ENCODE results near the gene PLA2G4C. TPM values are rescaled to one million over a fixed set of nuclear protein-coding genes. Genes with fewer than 3 reads are reported as not detected.

Gene PLA2G4C
- polyA plus RNA-seq, 3 donors: 3.8 to 14.5 (median 8.5) TPM

DNA sequence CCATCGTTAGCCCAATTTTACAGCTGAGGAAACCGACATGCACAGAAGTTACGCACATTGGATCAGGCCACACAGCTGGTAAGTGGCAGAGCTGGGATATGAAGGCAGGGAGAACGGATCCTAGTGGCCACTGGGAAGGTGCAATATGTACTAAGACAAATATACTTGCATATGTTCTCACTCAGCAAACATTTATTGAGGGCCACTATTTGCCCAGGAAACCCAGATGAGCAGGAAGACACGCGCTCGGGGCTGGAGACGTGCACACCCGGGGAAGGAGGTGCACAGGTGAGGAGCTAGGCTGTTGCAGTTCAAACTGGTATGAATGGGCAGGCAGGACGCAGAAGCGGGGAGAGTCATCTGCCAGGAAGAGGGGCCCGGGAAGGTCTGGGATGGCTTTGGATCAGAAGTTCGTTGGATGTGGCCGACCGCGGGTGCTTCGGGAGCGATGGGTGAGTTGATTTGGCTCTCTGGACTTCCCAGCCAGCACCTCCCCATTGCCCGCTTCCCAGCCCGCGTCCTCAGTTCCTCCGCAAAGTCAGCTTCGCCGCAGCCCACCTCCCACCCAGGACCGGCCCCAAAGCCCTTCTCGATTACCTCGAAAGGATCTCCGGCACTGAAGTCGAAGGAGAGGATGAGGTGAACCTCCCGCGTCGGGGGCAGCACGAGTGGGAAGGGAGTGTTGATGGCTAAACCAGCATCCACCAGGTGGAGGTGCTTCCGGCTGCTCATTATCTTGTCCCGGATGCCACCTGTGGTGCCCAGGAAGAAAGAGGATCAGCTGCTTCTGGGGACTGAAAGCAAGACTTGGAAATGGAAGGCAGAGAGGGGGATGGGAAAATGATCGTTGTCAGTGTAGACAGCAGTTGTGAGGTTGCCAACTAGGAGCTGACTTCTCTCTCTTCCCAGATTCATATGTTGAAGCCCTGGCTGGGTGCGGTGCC lies 48.9 kb downstream of the PLA2G4C start:
- no peaks in the 10 kb centered on the region for H3K4me1 ChIP-seq (ENCODE audit: control insufficient read depth in 1 of 2, insufficient read depth in 2 of 2, low read length in 2 of 2)
- no peaks in the 10 kb centered on the region for H3K36me3 ChIP-seq (replicated peaks in 1 of 2; ENCODE audit: control insufficient read depth in 1 of 2, insufficient read depth in 2 of 2, low read length in 2 of 2)
- no peaks in the 10 kb centered on the region for H3K9me3 ChIP-seq (replicated peaks in 1 of 2; ENCODE audit: control insufficient read depth in 1 of 2, insufficient read depth in 1 of 2, low read length in 2 of 2)
- H3K27me3 ChIP-seq (ENCODE audit: control insufficient read depth in 2 of 2, insufficient read depth in 2 of 2, low read length in 2 of 2): no peaks in the 10 kb centered on the region
- H4K20me1 ChIP-seq (ENCODE audit: insufficient read depth, low read length): no peaks in the 10 kb centered on the region
- Mint-ChIP-seq H3K27me3 (ENCODE audit: low read depth in 3 of 3) (peaks cover 9 to 18% (median 17%) of the 10 kb centered on the region in 3 donors), H3K4me3 (peak overlapping the region in 1 of 2 donors; percentile 17), H3K27ac (peak overlapping the region in 1 of 7 donors; percentile 14), H3K4me1 (peaks cover 2% of the 10 kb centered on the region), H3K9me3 (peaks cover 0 to 3% (median 0%) of the 10 kb centered on the region in 7 donors), H3K36me3 (no peaks in the 10 kb centered on the region)
- H2AFZ ChIP-seq (ENCODE audit: insufficient read depth, low read depth, low read length, poor library complexity, severe bottlenecking): no peak overlapping the region
- no peak overlapping the region for H3K27ac ChIP-seq (ENCODE audit: low read depth in 1 of 2, low read length in 2 of 2)
- H3K4me2 ChIP-seq (replicated peaks; ENCODE audit: extremely low read depth, low read length, poor library complexity, severe bottlenecking): no peak overlapping the region
- TF ChIP-seq, protein P1, sequence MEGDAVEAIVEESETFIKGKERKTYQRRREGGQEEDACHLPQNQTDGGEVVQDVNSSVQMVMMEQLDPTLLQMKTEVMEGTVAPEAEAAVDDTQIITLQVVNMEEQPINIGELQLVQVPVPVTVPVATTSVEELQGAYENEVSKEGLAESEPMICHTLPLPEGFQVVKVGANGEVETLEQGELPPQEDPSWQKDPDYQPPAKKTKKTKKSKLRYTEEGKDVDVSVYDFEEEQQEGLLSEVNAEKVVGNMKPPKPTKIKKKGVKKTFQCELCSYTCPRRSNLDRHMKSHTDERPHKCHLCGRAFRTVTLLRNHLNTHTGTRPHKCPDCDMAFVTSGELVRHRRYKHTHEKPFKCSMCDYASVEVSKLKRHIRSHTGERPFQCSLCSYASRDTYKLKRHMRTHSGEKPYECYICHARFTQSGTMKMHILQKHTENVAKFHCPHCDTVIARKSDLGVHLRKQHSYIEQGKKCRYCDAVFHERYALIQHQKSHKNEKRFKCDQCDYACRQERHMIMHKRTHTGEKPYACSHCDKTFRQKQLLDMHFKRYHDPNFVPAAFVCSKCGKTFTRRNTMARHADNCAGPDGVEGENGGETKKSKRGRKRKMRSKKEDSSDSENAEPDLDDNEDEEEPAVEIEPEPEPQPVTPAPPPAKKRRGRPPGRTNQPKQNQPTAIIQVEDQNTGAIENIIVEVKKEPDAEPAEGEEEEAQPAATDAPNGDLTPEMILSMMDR (IDR thresholded peaks at IDR 0.05): no peak
- H3K4me3 ChIP-seq (replicated peaks in 1 of 3; ENCODE audit: low read depth in 2 of 3, low read length in 3 of 3): no peak overlapping the region
- no peak overlapping the region for H3K9ac ChIP-seq (ENCODE audit: insufficient read depth, low read length, poor library complexity, severe bottlenecking)
- H3K79me2 ChIP-seq (ENCODE audit: insufficient read depth, low read length): no peaks in the 10 kb centered on the region
- DNase-seq: no peak
- WGBS (ENCODE audit: insufficient coverage): 53% methylated on average over 18 of the region's 37 CpGs
- intact Hi-C loops (cut with micrococcal nuclease): no loop called here

DNA sequence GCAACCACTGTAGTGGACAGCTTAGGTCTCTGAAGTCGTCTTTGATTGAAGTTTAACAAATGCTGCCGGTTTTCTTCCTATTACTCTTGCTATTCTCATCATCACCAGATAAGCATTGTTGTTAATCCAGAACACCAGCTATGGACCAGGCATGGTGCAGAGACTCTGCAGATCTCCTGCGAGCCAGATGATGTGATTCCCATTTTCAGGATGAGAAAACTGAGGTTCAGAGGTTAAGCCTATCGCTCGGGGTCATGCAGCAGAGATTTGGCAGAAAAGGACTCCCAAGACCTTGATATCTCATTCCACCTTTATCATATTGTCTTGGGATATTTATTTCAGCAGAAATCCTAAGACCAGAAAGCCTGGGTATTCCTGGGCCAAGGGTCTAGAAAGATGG lies 50.2 kb downstream of the PLA2G4C start:
- Histone ChIP-seq H3K27ac (ENCODE audit: low read depth in 1 of 2, low read length in 2 of 2) (no peak overlapping the region), H3K79me2 (ENCODE audit: insufficient read depth, low read length) (no peaks in the 10 kb centered on the region), H2AFZ (ENCODE audit: insufficient read depth, low read depth, low read length, poor library complexity, severe bottlenecking) (no peak overlapping the region), H3K36me3 (replicated peaks in 1 of 2; ENCODE audit: control insufficient read depth in 1 of 2, insufficient read depth in 2 of 2, low read length in 2 of 2) (no peaks in the 10 kb centered on the region), H3K4me3 (replicated peaks in 1 of 3; ENCODE audit: low read depth in 2 of 3, low read length in 3 of 3) (no peak overlapping the region), H4K20me1 (ENCODE audit: insufficient read depth, low read length) (no peaks in the 10 kb centered on the region), H3K4me1 (ENCODE audit: control insufficient read depth in 1 of 2, insufficient read depth in 2 of 2, low read length in 2 of 2) (no peaks in the 10 kb centered on the region), H3K27me3 (ENCODE audit: control insufficient read depth in 2 of 2, insufficient read depth in 2 of 2, low read length in 2 of 2) (no peaks in the 10 kb centered on the region), H3K4me2 (replicated peaks; ENCODE audit: extremely low read depth, low read length, poor library complexity, severe bottlenecking) (no peak overlapping the region), H3K9me3 (replicated peaks in 1 of 2; ENCODE audit: control insufficient read depth in 1 of 2, insufficient read depth in 1 of 2, low read length in 2 of 2) (no peaks in the 10 kb centered on the region), H3K9ac (ENCODE audit: insufficient read depth, low read length, poor library complexity, severe bottlenecking) (no peak overlapping the region)
- Mint-ChIP-seq H3K9me3 (peaks cover 0 to 3% (median 0%) of the 10 kb centered on the region in 7 donors), H3K4me3 (no peak overlapping the region), H3K4me1 (peaks cover 2% of the 10 kb centered on the region), H3K27ac (no peak overlapping the region), H3K27me3 (ENCODE audit: low read depth in 3 of 3) (peaks cover 9 to 17% (median 15%) of the 10 kb centered on the region in 3 donors), H3K36me3 (no peaks in the 10 kb centered on the region)
- DNase-seq: no peak
- TF ChIP-seq, protein P1 (IDR thresholded peaks at IDR 0.05): no peak
- intact Hi-C loops (cut with micrococcal nuclease): no loop called here
- 97% methylated on average over 5 of the region's 5 CpGs for WGBS (ENCODE audit: insufficient coverage)
